H9 (cell line): ENCODE results near the gene WIPF2. TPM values are rescaled to one million over a fixed set of nuclear protein-coding genes. Genes with fewer than 3 reads are reported as not detected.

ENCODE experiments used
- DNase-seq: peaks from one replicate; pipeline ENCODE4 v3.0.0-alpha.2; 2017
- H2AFZ ChIP-seq: one replicate; pipeline ENCODE4 v1.6.1; 2013; ENCODE audit warnings: mild to moderate bottlenecking, low read length, control low read depth, moderate library complexity
- H2AK5ac ChIP-seq: 2 replicates; pipeline ENCODE4 v1.6.1; 2013; ENCODE audit warnings: low read length, control low read depth, mixed read lengths; ENCODE audit not compliant: insufficient read length
- H2BK120ac ChIP-seq: one replicate; pipeline ENCODE4 v1.6.1; 2013; ENCODE audit warnings: low read depth, mild to moderate bottlenecking, low read length, control low read depth, inconsistent platforms; ENCODE audit not compliant: poor library complexity, severe bottlenecking
- H2BK12ac ChIP-seq: 2 replicates; pipeline ENCODE4 v1.6.1; 2013; ENCODE audit warnings: low read length, control low read depth, mixed read lengths, low read depth; ENCODE audit not compliant: insufficient read length
- H2BK15ac ChIP-seq: 2 replicates; pipeline ENCODE4 v1.6.1; 2013; ENCODE audit warnings: low read depth, low read length, control low read depth
- H2BK20ac ChIP-seq: one replicate; pipeline ENCODE4 v1.6.1; 2013; ENCODE audit warnings: low read depth, mild to moderate bottlenecking, low read length, control low read depth, inconsistent platforms; ENCODE audit not compliant: poor library complexity, severe bottlenecking
- H2BK5ac ChIP-seq: 2 replicates; pipeline ENCODE4 v1.6.1; 2013; ENCODE audit warnings: low read length, control low read depth, mixed read lengths; ENCODE audit not compliant: insufficient read length
- H3K14ac ChIP-seq: 2 replicates; pipeline ENCODE4 v1.6.1; 2013; ENCODE audit warnings: low read length, control low read depth; ENCODE audit not compliant: insufficient read depth
- H3K18ac ChIP-seq: 2 replicates; pipeline ENCODE4 v1.6.1; 2013; ENCODE audit warnings: low read depth, mild to moderate bottlenecking, mixed read lengths, low read length, control low read depth; ENCODE audit not compliant: insufficient read length
- H3K23ac ChIP-seq: 2 replicates; pipeline ENCODE4 v1.6.1; 2013; ENCODE audit warnings: low read length, control low read depth, mixed read lengths, low read depth; ENCODE audit not compliant: insufficient read length
- H3K23me2 ChIP-seq: 2 replicates; pipeline ENCODE4 v1.6.1; 2013; ENCODE audit warnings: low read depth, mild to moderate bottlenecking, mixed read lengths, low read length, control low read depth; ENCODE audit not compliant: insufficient read length, poor library complexity, severe bottlenecking
- H3K27ac ChIP-seq: 2 replicates; pipeline ENCODE4 v1.5.1; 2013; ENCODE audit warnings: low read length, control low read depth, mixed read lengths, low read depth; ENCODE audit not compliant: insufficient read length
- H3K27me3 ChIP-seq: 2 replicates; pipeline ENCODE4 v1.6.1; 2013; ENCODE audit warnings: low read length, control low read depth, inconsistent platforms; ENCODE audit not compliant: insufficient read depth
- H3K4ac ChIP-seq: 2 replicates; pipeline ENCODE4 v1.6.1; 2013; ENCODE audit warnings: low read depth, mild to moderate bottlenecking, control low read depth, inconsistent platforms, low read length, moderate library complexity
- H3K4me1 ChIP-seq: 2 replicates; pipeline ENCODE4 v1.6.1; 2013; ENCODE audit warnings: low read length, control low read depth, inconsistent platforms; ENCODE audit not compliant: insufficient read depth
- H3K4me2 ChIP-seq: 2 replicates; pipeline ENCODE4 v1.6.1; 2013; ENCODE audit warnings: low read length, control low read depth, mixed read lengths; ENCODE audit not compliant: insufficient read length, insufficient read depth
- H3K56ac ChIP-seq: 2 replicates; pipeline ENCODE4 v1.6.1; 2013; ENCODE audit warnings: low read depth, mild to moderate bottlenecking, mixed read lengths, low read length, control low read depth; ENCODE audit not compliant: insufficient read length
- H3K79me1 ChIP-seq: 2 replicates; pipeline ENCODE4 v1.6.1; 2013; ENCODE audit warnings: low read depth, mild to moderate bottlenecking, moderate library complexity, low read length, control low read depth, inconsistent platforms; ENCODE audit not compliant: insufficient read depth, poor library complexity, severe bottlenecking
- H3K79me2 ChIP-seq: 2 replicates; pipeline ENCODE4 v1.6.1; 2013; ENCODE audit warnings: low read length, control low read depth, inconsistent platforms; ENCODE audit not compliant: insufficient read depth
- H3K9ac ChIP-seq: 2 replicates; pipeline ENCODE4 v1.6.1; 2013; ENCODE audit warnings: low read length, control low read depth, mixed read lengths; ENCODE audit not compliant: insufficient read length; ENCODE audit errors: extremely low read depth
- H3K9me3 ChIP-seq: one replicate; pipeline ENCODE4 v1.6.1; 2013; ENCODE audit warnings: low read depth, low read length, inconsistent platforms; ENCODE audit not compliant: control insufficient read depth
- H3T11ph ChIP-seq: one replicate; pipeline ENCODE4 v1.6.1; 2013; ENCODE audit warnings: mild to moderate bottlenecking, low read length, control low read depth, inconsistent platforms
- H4K20me1 ChIP-seq: one replicate; pipeline ENCODE4 v1.6.1; 2013; ENCODE audit not compliant: control insufficient read depth, insufficient read length, insufficient read depth
- H4K5ac ChIP-seq: 2 replicates; pipeline ENCODE4 v1.6.1; 2013; ENCODE audit warnings: low read depth, mild to moderate bottlenecking, mixed read lengths, low read length, control low read depth; ENCODE audit not compliant: insufficient read length
- H4K8ac ChIP-seq: replicated peaks from 2 replicates; pipeline ENCODE4 v1.6.1; 2013; ENCODE audit warnings: low read length, control low read depth, mixed read lengths, low read depth; ENCODE audit not compliant: insufficient read length
- H4K91ac ChIP-seq: 2 replicates; pipeline ENCODE4 v1.6.1; 2013; ENCODE audit warnings: low read depth, mild to moderate bottlenecking, moderate library complexity, mixed read lengths, low read length, control low read depth; ENCODE audit not compliant: insufficient read length
- H3K27ac Mint-ChIP-seq, 3 experiments: 2 replicates in 2 of 3; 3 replicates in 1 of 3; pipeline ENCODE4 v1.8.0; 2020 to 2021; ENCODE audit warnings: mixed read lengths in 3 of 3, mild to moderate bottlenecking in 1 of 3, moderate library complexity in 1 of 3
- H3K27me3 Mint-ChIP-seq: 2 replicates; pipeline ENCODE4 v1.8.0; 2021; ENCODE audit warnings: low read depth, mild to moderate bottlenecking, moderate library complexity, mixed read lengths
- H3K36me3 Mint-ChIP-seq, 3 experiments: 2 replicates in 2 of 3; 3 replicates in 1 of 3; pipeline ENCODE4 v1.8.0; 2020 to 2021; ENCODE audit warnings: low read depth in 3 of 3, mixed read lengths in 3 of 3; ENCODE audit not compliant: insufficient read depth in 1 of 3
- H3K4me1 Mint-ChIP-seq, 2 experiments: 2 replicates each; pipeline ENCODE4 v1.8.0; 2020; ENCODE audit warnings: mixed read lengths in 2 of 2
- H3K4me3 Mint-ChIP-seq, 2 experiments: 2 replicates in 1 of 2; 3 replicates in 1 of 2; pipeline ENCODE4 v1.8.0; 2020 to 2021; ENCODE audit warnings: mild to moderate bottlenecking in 2 of 2, mixed read lengths in 2 of 2, moderate library complexity in 1 of 2
- H3K9me3 Mint-ChIP-seq, 2 experiments: 2 replicates in 1 of 2; 3 replicates in 1 of 2; pipeline ENCODE4 v1.8.0; 2020; ENCODE audit warnings: mild to moderate bottlenecking in 2 of 2, mixed read lengths in 2 of 2, moderate library complexity in 1 of 2
- CTCF ChIP-seq: fragments of 200-600 bp; sonication (generic); conservative IDR thresholded peaks from 3 replicates; pipeline ENCODE4 v1.8.0; 2021; ENCODE audit warnings: antibody characterized with exemption, mild to moderate bottlenecking
- WGBS: extraction: QIAGEN DNeasy Blood & Tissue Kit; methylation state at CpG from one replicate; pipeline ENCODE4 v1.1.7; 2013; ENCODE audit warnings: missing lambda C conversion rate, low lambda C conversion rate, mixed read lengths; ENCODE audit not compliant: insufficient read length; ENCODE audit errors: extremely low coverage; 5-methylcytosine and 5-hydroxymethylcytosine counted together
- total RNA-seq: library from RNA; stranded (reverse); gene quantifications from 2 replicates; pipeline ENCODE4 v1.2.1, GENCODE V29; 2021

WIPF2 gene
- total RNA-seq, 1 experiment from 2014 or later = 24.2 TPM

DNA sequence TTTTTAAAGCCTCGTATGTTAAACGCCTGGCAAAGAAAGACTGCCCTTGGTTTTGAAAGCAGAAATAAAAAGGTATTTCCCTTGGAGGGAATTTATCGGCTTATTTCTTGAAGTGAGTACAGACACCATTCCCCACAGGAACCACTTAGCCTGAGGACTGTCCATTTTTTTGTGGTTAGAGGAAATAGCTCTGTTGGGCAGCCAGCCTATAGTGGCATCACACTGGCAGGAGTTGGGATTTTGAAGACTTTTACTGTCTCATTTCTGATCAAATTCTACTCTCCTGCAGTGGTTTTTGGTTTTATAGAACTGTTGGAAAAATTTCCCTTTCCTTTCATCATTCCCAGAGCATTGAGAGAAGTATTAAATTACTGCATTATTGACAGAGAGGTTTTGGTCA, 34.5 kb downstream of the WIPF2 start:
- no CpG with 5 or more reads among the region's 3 CpGs for WGBS

More for the DNA sequence above, 34.5 kb downstream of the WIPF2 start:
- H2AK5ac ChIP-seq = no peak overlapping the region
- H4K8ac ChIP-seq = no peak overlapping the region
- H3K18ac ChIP-seq = no peak overlapping the region
- no peak overlapping the region for H4K5ac ChIP-seq
- H4K91ac ChIP-seq = no peak overlapping the region
- no peak for TF ChIP-seq CTCF
- H3K27me3 ChIP-seq = no peaks in the 10 kb centered on the region
- no peak overlapping the region for H3K27ac ChIP-seq
- no peak overlapping the region for H3K9ac ChIP-seq
- Mint-ChIP-seq H3K27me3 (no peaks in the 10 kb centered on the region), H3K9me3 (no peaks in the 10 kb centered on the region), H3K4me3 (no peak overlapping the region), H3K27ac (peak overlapping the region in 1 of 3 experiments; percentile 53; a peak in 1 of 7 replicates), H3K36me3 (peaks cover 5 to 19% (median 17%) of the 10 kb centered on the region in 3 experiments; a peak in 5 of 7 replicates), H3K4me1 (no peaks in the 10 kb centered on the region)
- H3K56ac ChIP-seq = no peak overlapping the region
- no peaks in the 10 kb centered on the region for H3K4me1 ChIP-seq
- no peaks in the 10 kb centered on the region for H4K20me1 ChIP-seq
- H3T11ph ChIP-seq = no peak overlapping the region
- no peak overlapping the region for H2BK20ac ChIP-seq
- H3K9me3 ChIP-seq = no peaks in the 10 kb centered on the region
- H3K79me1 ChIP-seq = no peaks in the 10 kb centered on the region
- no peak overlapping the region for H3K23ac ChIP-seq
- H3K14ac ChIP-seq = no peak overlapping the region
- no peak overlapping the region for H2BK15ac ChIP-seq
- no peaks in the 10 kb centered on the region; the same call in 1 of the 2 replicates for H3K79me2 ChIP-seq
- H2BK5ac ChIP-seq = no peak overlapping the region
- no peak overlapping the region for H2BK120ac ChIP-seq
- no peaks in the 10 kb centered on the region for H3K23me2 ChIP-seq
- no peak overlapping the region for H2BK12ac ChIP-seq
- H3K4me2 ChIP-seq = no peak overlapping the region
- DNase-seq = no peak
- H3K4ac ChIP-seq = no peak overlapping the region
- no peak overlapping the region for H2AFZ ChIP-seq
